Measurements from ENCODE around the gene BCAR3.

- TF ChIP-seq EP300 (IDR thresholded peaks at IDR 0.05) (no peak), CTCF (IDR thresholded peaks at IDR 0.05) (no peak)
Measured at GRCh38 chr1:93671099-93671621, 10.5 kb downstream of the BCAR3 start.

Measured in suprapubic skin (tissue), 3 donors.